Astrocyte (in vitro differentiated cells and primary cell): ENCODE data around the gene GPR179.

Experiments used
- CTCF ChIP-seq: IDR thresholded peaks from 2 replicates; pipeline ENCODE4 v1.5.1; 2011; ENCODE audit warnings: low read depth, mild to moderate bottlenecking, inconsistent platforms, low read length, moderate library complexity; ENCODE audit not compliant: insufficient read depth
- EZH2 ChIP-seq: IDR thresholded peaks from 2 replicates; pipeline ENCODE4 v1.6.1; 2012; ENCODE audit warnings: mild to moderate bottlenecking, low read length, inconsistent platforms; ENCODE audit not compliant: insufficient read depth

GRCh38 chr17:38320482-38320881 is 23.3 kb downstream of the GPR179 start:
- TF ChIP-seq CTCF (no peak), EZH2 (no peak)
